Germinal center (tissue), 1 donor: Measurements from ENCODE around the gene KRTAP9-8.
"Not testable (repeated sequence)": the region's sequence is repeated elsewhere in the genome, so short reads cannot be mapped to it uniquely, and the experiment has no call there.

Experiments
- DNase-seq: peaks from one replicate; pipeline ENCODE4 v3.0.0; 2012; ENCODE audit warnings: mixed read lengths, low spot score

KRTAP9-8 gene

DNA sequence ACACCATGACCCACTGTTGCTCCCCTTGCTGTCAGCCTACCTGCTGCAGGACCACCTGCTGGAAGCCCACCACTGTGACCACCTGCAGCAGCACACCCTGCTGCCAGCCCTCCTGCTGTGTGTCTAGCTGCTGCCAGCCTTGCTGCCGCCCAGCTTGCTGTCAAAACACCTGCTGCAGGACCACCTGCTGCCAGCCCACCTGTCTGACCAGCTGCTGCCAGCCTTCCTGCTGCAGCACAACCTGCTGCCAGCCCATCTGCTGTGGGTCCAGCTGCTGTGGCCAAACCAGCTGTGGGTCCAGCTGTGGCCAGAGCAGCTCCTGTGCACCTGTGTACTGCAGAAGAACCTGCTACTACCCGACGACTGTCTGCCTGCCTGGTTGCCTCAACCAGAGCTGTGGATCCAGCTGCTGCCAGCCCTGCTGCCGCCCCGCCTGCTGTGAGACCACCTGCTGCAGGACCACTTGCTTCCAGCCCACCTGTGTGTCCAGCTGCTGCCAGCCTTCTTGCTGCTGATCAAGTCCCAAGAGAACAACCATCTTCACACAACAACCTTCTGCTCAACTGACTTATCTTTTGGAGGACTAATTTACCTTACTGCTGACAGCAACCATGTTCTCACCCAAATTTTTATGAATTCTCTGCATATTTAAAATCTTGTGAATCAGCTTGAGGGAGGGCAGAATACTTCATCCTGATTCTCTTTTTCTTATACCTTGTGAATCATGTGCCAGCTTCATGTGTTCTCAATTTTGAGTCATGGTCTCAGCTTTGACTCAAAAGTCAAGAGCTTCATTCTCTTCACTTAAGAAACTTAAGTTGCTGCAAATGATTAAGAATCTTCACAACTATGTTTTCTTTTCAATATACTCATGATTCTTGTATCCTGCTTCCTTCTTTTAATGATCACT lies 17.8 kb downstream of the KRTAP9-8 start, which contains the start of gene KRTAP9-9:
Gene KRTAP9-9 (plus strand): TSS at position 4 of the 910 bp plus-strand sequence.
- DNase-seq: not testable (repeated sequence)

DNA sequence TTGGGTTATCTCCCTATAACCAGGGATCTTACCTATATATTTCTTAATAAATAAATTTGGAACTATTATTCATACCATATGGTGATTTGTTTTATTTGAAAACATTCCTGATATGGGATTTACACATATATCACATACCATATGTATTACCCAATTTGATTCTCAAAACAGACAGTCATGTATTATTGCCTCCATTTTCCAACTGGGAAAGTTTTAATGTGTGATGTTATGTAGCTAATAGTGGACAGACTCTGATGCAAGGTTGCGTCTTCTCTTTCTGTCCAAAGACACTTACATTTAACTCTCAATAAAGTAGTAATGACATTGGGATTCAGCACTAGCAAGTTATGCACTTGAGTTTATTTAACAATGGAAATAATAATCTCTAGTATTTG lies 18.5 kb downstream of the KRTAP9-8 start:
- DNase-seq: no peak

DNA sequence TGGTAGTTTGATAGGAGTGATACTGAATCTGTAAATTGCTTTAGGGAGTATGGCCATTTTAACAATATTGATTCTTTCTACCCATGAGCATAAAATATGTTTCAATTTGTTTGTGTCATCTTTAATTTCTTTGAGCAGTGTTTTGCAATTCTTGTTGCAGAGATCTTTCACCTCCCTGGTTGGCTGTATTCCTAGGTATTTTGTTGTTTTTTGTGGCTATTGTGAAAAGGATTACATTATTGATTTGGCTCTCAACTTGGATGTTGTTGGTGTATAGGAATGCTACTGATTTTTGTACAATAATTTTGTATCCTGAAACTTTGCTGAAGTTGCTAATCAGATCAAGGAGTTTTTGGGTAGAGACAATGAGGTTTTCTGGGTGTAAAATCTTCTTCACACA lies 20.6 kb downstream of the KRTAP9-8 start:
- DNase-seq: no peak

DNA sequence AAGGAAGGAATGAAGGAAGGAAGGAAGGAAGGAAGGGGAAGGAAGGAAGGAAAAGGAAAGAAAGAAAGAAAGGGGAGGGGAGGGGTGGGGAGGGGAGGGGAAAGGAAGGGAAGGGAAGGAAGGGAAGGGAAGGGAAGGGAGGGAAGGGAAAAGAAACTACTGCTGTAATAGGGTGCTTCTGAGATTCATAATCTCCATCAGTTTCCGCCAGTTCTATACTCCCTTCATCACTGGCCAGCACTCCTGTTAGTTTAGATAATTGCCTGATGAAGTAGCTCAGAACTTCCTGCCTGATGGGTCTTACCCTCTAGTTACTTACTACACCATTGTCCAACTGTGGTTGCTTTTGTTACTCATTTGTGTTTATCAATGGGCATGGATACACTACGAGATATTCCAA lies 25.4 kb downstream of the KRTAP9-8 start:
- no peak for DNase-seq

DNA sequence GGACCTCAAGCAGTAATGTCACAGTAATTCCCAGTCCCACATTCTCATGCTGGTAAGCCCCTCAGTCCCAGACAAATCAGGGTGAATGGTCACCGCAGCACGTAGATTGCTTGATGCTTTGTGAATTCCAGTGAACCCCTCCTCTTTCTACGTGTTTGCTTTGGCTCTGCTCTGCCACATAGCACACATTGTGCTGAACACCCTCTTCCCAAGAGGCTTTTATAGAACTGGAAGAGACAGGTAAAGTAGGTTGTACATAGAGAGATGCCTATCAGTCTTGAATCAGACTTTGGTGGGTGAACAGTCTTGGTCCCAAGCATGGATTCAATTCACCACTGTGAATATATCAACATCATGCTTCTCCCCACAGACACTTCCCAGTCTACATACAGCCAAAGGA lies 26.8 kb downstream of the KRTAP9-8 start:
- DNase-seq: no peak

DNA sequence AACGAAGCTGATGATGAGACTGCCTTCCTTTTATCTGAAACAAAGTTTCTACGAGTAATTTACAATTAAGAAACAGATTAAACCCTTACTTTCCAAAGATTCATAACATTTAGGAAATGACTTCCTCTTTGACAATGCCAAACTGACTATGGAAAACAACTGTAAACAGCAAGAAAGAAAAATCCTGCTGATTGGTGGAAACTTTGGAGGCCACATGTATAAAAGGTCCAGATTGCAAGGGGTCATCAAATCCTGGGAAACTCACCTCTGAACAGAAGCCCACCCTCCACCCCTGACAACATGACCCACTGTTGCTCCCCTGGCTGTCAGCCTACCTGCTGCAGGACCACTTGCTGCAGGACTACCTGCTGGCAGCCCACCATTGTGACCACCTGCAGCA lies 27.3 kb downstream of the KRTAP9-8 start, which contains the start of gene KRTAP9-6:
Gene KRTAP9-6 (plus strand): TSS at position 301 of the 400 bp plus-strand sequence. CDS start 0 bp downstream, at position 301.
- no peak for DNase-seq

DNA sequence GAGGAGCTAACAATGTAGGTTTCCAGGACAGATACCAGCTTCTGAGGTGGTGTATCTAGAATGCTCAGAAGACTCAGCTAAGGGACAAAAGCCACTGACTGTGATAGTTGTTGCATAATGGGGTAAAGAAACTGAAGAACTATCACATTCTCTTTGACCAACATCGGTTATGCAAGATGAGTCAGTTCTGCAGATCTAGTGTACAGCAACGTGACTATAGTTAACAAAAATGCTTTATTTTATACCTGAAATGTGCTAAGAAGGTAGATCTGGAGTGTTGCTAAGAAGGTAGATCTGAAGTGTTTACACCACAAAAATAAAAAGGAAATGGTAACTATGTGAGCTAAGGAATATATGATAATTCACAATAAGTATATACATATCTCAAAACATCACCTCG lies 29.9 kb downstream of the KRTAP9-8 start:
- DNase-seq: no peak

DNA sequence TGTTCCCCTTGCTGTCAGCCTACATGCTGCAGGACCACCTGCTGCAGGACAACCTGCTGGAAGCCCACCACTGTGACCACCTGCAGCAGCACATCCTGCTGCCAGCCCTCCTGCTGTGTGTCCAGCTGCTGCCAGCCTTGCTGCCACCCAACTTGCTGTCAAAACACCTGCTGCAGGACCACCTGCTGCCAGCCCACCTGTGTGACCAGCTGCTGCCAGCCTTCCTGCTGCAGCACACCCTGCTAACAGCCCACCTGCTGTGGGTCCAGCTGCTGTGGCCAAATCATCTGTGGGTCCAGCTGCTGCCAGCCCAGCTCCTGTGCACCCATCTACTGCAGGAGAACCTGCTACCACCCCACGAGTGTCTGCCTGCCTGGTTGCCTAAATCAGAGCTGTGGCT lies 33.5 kb downstream of the KRTAP9-8 start:
- DNase-seq: not testable (repeated sequence)

DNA sequence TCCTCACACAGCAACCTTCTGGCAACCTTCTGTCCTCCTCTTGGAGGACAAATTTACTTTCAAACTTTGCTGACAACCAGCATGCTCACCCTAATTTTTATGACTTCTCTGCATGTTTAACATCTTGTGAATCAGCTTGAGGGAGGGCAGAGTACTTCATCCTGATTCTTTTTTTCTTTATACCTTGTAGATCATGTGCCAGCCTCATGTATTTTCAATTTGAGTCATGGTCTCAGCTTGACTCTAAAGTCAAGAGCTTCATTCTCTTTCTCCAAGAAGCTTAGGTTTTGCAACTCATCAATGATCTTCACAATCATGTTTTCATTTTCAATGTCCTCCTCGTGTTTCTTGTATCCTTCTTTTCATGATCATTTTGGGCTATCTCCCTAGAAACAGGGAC lies 34.1 kb downstream of the KRTAP9-8 start:
- no peak for DNase-seq

DNA sequence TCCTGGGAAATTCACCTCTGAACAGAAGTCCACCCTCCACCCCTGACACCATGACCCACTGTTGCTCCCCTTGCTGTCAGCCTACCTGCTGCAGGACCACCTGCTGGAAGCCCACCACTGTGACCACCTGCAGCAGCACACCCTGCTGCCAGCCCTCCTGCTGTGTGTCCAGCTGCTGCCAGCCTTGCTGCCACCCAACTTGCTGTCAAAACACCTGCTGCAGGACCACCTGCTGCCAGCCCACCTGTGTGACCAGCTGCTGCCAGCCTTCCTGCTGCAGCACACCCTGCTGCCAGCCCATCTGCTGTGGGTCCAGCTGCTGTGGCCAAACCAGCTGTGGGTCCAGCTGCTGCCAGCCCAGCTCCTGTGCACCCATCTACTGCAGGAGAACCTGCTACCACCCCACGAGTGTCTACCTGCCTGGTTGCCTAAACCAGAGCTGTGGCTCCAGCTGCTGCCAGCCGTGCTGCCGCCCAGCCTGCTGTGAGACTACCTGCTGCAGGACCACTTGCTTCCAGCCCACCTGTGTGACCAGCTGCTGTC lies 37.9 kb downstream of the KRTAP9-8 start, which contains the start of gene KRTAP9-7:
Gene KRTAP9-7 (plus strand): TSS at position 51 of the 543 bp plus-strand sequence. CDS start 0 bp downstream, at position 51.
- not testable (repeated sequence) for DNase-seq

DNA sequence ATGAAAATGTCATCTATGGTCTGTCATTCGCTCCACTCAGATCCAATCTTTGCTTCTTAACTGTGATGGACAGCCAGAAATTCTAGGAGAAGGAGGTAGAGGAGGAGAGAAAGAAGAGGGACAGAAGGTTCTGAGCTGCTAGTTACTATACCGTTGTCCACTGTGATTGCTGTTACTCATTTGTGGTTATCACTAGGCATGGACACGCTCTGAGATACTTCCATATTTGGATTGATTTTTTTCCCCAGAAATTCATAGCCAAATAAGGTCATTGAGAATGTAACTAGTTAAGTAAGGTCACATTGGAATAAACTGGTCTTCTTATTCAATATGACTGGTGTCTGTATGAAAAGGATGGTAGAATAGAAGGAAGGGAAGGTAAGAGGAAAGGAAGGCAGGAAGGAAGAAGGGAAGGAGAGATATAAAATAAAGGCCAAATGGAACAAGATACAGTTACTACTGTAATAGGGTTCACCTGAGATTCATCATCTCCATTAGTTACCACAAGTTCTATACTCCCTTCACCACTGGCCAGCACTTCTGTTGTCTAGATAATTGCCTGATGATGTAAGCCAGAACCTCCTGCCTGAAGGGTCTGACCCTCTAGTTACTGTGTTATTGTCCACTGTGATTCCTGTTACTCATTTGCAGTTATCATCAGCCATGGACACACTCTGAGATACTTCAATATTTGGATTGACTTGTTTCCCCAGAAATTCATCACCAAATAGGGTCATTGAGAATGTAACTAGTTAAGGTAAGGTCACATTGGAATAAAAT lies 40.6 kb downstream of the KRTAP9-8 start:
- DNase-seq: no peak

DNA sequence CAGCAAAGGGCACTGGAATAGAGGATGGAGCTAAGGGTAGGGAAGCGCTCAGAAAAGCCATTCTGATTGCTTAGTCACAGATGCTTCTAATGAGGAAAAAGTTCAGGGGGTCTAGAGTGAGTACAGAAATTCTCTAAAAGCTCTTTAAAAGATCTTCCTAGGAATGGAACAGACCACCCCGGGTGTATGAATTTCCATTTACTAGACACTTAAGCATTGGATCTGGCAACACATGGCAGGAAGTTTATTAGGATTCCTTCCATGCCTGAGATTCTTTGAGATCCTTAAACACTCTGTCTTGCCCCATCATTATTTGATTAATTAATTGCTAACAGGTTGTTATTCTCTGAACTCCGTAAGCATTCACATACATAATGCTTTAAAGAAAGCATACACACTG lies 46.2 kb downstream of the KRTAP9-8 start:
- no peak for DNase-seq

DNA sequence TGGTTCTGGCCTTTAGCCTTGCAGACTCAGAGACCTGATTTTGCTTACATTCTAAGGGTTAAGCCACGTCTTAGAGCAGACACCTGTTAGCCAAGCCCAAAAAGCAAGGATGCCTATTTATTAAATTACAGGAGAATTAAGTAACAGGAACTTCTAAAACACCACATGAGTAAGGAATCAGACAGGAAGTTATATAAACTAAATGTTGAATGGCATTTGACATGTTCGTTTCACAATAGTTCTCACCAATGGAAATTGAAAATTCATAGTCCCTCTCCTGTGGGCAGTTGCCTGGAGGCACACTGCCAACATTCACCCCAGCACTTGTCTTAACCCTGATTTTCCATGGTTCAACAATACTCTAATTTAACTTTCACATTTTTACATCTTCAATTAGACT lies 46.7 kb downstream of the KRTAP9-8 start:
- DNase-seq: no peak

DNA sequence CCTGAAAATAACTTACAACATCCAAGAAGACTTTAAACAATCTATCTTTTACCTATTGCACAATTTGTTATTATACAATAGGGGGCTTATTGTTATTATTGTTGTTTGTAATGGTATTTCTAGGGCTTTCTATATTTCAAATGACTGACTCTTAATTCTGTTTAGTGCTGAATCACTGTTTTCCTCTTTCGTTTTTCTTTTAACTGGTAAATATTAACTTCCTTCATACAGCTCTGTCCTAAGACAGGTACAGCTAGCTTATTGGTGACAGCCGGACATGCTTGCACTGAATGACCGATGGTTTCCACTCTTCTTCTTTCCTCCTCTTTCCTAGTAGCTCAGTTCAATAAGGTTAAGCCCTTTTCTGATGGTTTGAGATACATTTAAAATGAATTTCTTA lies 49.3 kb downstream of the KRTAP9-8 start:
- no peak for DNase-seq
